Stimulated activated CD4-positive, alpha-beta T cell treated with anti-CD3 and anti-CD28 coated beads, Interleukin-15, amount 100 ng/mL, for 48 hours (primary cell): ENCODE measurements around the gene ROR1.
"Not testable (repeated sequence)": the region's sequence is repeated elsewhere in the genome, so short reads cannot be mapped to it uniquely, and the experiment has no call there.

ENCODE experiments used
- DNase-seq, 2 donors: peaks; one replicate each; pipeline ENCODE4 v3.0.0-alpha.2; 2020; ENCODE audit warnings: low read depth in 2 of 2

Gene ROR1

GRCh38 chr1:64179588-64179987, 405.8 kb downstream of the ROR1 start:
- DNase-seq = no peak

GRCh38 chr1:64182207-64182606, 408.4 kb downstream of the ROR1 start:
- DNase-seq = no peak

DNA sequence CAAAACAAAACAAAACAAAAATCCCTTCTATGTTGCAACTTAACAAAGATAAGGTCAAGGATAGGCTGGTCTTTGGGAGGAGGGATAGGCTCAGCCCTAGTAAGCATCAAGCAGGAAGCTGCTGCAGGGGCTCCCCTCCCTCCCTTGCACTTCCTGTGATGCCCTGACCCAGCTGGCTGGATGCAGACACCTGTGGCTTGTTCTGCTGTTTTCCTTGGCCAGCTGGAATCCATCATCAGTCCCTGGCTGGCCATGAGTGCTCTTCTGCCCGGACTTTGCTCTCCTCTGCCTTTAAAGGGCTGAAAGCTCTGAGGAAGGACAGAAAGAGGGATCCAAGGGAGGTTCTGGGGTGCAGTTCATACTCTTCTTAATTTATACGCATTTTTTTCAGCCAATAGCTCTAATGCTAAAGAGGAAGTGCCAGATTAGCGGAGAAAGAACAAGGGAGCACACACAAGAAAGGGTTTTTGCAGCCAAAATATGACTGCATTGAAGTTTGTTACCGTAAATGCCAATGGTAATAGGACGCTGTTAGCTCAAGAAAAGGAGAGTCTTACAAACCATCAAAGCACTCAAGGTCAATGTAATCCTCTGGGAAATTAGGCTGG, 409.7 kb downstream of the ROR1 start:
- DNase-seq = no peak

- no peak for DNase-seq
Measured at GRCh38 chr1:64184003-64184440, 410.2 kb downstream of the ROR1 start.

DNA sequence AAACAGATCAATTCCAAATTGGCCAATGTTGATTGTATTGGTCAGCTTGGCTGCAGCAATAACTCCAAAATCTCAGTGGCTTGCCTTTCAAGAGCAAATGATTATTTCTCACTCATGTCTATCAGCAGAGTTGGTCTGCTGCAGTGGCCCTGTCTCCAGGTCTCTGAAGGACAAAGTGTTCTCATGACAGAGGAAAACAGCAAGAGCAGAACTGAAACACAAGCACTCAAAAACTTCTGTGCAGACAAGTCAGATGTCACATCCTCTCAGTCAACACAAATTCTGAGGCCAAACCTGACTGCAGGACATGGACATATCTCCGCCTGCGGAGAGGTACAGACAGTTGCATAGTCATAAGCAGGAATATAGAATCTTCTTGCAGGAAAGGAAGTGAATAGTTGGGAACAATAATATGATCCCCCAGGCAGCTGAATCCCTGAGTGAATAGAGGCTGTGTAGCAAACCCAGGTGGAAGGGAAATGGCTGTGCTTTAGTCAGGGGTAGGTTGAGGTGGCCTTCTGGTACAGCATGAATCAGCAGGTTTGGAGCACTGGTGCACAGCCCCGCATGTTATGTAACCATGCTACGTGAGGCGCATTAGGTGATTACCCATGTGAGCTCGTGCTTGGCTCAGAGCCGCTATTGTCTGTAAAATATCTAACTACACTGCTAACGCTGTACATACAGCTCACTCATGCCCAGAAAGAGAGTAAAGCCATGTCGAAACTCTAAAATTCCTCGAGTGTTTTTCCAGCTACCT, 412.5 kb downstream of the ROR1 start:
- DNase-seq = no peak

DNA sequence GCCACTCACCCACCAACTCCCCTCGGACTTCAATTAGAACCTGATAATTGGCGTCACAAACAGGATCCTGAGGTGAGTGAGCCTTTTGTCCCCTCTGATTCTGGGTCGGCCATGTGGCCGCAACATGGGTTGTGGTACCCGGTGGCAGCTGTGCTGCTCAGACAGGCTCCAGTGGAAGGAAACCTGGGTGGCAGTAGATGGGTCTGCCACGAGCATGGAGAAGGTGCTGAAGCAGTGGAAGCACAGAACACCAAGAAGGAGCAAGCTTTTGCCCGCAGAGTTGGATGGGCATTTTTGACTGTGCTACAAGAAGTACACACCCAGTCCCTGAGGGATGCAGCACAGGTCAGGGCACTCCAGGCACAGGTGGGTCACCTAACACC, 413.1 kb downstream of the ROR1 start:
- DNase-seq = no peak

- DNase-seq = no peak
Measured at GRCh38 chr1:64187646-64188045, 413.8 kb downstream of the ROR1 start.

- DNase-seq = no peak
Measured at GRCh38 chr1:64192290-64192689, 418.5 kb downstream of the ROR1 start.

- DNase-seq = no peak
Measured at GRCh38 chr1:64194168-64195080, 420.6 kb downstream of the ROR1 start.

DNA sequence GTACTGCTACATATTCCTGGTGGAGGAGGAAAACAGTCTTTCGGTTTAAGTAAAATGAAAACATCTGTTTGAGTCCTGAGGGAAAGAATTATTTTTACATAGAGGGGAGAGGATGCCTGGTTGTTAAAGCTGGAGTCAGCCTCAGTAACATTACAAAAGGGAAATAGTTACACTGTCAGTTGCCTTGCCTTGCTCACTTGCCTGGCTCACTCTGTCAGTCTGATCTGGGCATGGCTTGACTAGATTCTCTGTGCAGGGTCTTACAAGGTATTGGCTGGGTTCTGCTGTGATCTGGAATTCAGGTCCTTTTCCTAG, 421.2 kb downstream of the ROR1 start:
- no peak for DNase-seq

DNA sequence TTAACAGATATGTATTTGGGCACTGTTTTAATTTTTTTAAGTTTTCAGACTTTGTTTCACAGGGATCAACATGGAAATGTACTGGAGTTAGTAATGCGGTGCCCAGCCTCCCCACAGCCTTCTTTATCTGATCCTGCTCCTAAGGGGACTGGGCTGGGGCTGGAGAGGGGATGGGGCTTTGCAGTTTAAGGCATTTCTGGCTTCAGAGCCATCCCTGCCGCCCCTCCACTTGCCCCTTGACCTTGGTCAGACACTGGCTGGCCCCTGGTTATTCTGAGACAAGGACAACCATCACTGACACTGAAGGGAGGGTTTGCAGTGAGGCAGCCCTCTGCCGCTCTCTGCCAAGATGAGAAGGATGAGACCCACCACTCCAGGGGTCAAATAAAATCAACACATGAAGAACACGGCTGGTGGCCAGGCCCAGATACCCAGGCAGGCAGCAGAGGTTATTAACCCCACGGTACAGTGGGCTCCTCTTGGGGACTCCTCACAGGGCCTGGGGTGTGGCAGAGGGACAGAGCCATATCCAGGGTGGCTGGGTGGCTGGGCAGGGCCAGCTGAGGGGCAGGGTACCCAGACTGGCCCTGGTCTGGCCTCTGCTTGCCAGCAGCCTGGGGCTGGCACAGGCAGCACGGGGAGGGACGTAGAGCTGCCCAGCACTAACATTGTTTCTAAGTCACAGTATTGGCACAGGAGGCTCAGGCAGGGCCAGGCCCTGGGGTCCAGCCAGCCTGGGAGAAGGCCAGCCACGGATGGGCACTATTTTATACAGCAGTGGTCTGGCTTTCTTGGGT, 422.5 kb downstream of the ROR1 start:
- no peak for DNase-seq

- DNase-seq = no peak
Measured at GRCh38 chr1:64197076-64197475, 423.3 kb downstream of the ROR1 start.

GRCh38 chr1:64199154-64199553, 425.3 kb downstream of the ROR1 start:
- DNase-seq = no peak

DNA sequence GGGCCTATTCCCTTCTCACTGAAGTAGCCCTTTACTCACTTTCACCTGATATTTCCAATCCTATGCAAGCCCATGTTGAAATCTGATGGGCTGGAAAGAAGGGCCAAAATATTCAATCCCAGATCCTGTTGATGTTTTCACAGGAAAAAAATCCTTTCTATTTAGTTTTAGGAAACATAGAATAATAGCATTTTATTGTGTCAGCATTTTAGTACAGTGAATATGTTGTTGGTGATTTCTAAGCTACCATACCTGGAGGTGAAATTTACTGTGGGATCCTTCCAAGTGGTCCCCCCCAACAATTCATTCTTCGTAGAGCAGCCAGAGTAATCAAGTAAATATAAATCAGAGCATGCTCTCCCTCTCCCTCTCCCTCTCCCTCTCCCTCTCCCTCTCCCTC, 426.2 kb downstream of the ROR1 start:
- no peak for DNase-seq

GRCh38 chr1:64203420-64203819, 429.6 kb downstream of the ROR1 start, which contains the start of gene UBE2U:
UBE2U (plus strand) TSS chr1:64203623; CDS start chr1:64204051, 428 bp downstream.
- DNase-seq = no peak

GRCh38 chr1:64209221-64209620, 435.4 kb downstream of the ROR1 start:
- DNase-seq = no peak

DNA sequence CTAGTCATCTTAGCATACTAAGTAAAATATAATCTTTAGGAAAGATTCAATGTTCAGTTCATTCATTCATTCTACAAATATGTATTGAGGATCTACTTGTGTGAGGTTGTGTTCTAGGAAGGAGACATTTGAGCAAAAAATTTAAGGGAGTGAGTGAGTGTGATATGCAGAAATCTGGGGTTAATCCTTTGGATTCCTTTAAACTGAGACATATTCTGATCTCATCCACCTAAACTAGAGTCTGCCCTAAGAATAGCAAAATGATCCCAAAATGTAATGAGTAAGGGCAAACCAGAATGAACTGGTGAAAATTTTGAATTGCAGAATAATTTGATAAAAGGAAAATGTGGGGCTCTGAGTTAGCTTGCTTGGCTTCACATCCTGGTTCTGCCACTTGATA, 438.2 kb downstream of the ROR1 start:
- DNase-seq = no peak

DNA sequence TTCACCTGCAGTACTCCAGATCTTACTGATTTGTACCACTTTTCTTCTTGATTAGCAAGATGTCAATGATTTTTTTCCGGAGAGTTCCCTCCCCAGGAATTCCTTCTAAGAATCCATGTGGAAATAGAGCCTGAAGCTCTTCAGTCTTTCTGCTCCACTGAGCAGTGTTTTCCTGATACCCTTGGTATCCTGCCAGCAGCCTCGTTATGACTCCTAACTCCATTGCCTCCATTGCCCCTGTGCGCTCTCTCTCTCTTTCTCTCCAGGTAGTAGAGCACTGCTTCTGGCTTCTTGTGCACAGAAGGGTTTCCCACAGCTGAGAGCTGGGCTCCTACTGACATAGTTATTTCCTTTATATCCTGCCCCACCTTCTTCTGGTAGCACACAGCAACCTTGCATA, 441.8 kb downstream of the ROR1 start:
- no peak for DNase-seq

GRCh38 chr1:64220241-64220640, 446.4 kb downstream of the ROR1 start:
- no peak for DNase-seq

- no peak for DNase-seq
Measured at GRCh38 chr1:64223329-64224151, 449.7 kb downstream of the ROR1 start.

GRCh38 chr1:64224236-64224635, 450.4 kb downstream of the ROR1 start:
- DNase-seq = not testable (repeated sequence)
